ENCODE results near the gene IFT122.

Gene IFT122

DNA sequence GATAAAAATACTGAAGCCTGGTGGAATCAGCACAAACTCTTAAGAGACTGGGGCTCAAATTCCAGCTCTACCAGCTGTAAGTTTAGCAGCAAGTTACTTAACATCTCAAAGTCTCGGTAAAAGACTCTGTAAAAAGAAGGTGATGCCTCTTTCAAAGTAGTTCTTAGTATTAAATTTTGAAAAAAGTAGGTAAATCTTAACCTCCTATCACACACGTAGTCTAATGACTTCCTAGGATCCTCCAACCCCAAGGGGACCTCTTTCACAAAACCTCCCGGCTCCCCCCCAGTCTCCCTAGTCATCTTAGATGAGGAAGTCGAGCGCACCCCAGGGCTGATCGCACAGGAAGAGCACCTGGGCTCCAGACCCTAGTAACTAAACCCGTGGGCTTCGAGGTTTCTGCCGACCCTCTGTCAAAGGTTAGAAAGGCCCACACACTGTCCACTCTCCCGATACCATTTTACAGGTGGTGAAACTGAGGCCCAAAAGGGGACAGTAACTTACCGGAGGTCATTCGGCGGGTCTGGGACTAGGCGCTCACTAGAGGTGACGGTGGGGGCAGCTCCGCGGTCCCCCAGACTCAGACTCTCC lies 703 bp upstream of the IFT122 start:
- peak in 9 of 51 donors; percentile 21 to 69 (median 34) for DNase-seq

- DNase-seq, result peak in 1 of 51 donors; percentile 43
Observed at GRCh38 chr3:129440618-129441190, 680 bp downstream of the IFT122 start.

DNA sequence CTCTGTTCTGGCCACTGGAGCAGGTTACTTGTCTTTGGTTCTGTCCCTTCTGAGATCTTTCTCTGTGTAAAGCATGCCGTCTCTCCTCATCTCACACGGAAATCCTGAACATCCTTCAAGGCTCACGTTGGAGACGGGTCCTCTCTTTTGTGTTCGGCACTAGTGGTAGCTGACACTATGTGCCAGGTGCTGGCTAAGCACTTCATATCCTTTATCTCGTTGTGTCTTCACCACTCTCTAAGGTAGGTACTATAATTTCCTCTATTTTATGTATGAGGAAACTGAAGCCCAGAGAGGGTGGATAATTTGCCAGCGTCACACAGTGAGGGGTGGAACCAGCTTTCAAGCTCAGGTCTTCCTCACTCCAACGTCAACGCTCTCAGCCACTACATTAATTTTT lies 1.2 kb downstream of the IFT122 start:
- peak in 1 of 51 donors; percentile 43 for DNase-seq

- peak in 21 of 51 donors; percentile 5 to 69 (median 24) for DNase-seq
Observed at GRCh38 chr3:129441782-129442181, 1.8 kb downstream of the IFT122 start.

GRCh38 chr3:129442486-129442885 lies 2.5 kb downstream of the IFT122 start:
- no peak for DNase-seq

DNA sequence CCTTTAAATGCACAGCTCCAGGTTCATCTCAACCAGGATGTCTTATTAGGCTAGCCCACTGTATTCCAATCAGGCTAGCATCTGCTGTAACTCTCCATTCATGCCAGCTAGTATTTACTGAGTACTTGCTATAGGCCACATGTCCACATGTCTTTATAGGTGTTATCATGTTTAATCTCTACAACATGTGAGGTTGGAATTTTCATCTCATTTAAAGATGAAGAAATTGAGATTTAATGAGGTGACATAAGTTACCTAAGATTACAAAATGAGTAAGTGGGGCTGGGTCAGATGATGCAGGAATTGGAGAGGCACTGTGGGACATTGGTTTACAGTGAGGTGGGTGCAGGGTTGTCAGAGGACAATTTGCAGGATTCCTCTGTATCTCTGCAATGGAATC lies 2.9 kb downstream of the IFT122 start:
- DNase-seq, result no peak

GRCh38 chr3:129445471-129445870 lies 5.4 kb downstream of the IFT122 start:
- no peak for DNase-seq

DNA sequence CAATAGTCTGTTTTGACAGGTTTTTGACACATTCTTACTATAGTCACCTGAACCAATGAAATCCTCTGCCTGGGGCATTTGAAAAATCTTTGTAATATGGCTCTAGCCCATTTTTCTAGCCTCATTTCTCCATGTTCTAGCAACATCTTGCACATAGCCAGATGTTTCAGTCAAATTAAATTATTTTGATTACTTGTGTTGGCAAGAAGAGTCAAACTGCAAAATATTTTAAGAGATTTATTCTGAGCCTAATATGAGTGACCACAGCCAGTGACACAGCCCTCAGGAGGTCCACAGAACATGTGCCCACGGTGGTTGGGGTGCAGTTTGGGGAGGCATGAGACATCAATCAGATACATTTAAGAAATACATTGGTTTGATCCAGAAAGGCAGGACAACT lies 6.9 kb downstream of the IFT122 start:
- no peak for DNase-seq

GRCh38 chr3:129448186-129448895 lies 8.3 kb downstream of the IFT122 start:
- no peak for DNase-seq

- DNase-seq, result no peak
Observed at GRCh38 chr3:129449279-129450115, 9.5 kb downstream of the IFT122 start.

GRCh38 chr3:129453732-129454131 lies 13.7 kb downstream of the IFT122 start:
- no peak for DNase-seq

DNA sequence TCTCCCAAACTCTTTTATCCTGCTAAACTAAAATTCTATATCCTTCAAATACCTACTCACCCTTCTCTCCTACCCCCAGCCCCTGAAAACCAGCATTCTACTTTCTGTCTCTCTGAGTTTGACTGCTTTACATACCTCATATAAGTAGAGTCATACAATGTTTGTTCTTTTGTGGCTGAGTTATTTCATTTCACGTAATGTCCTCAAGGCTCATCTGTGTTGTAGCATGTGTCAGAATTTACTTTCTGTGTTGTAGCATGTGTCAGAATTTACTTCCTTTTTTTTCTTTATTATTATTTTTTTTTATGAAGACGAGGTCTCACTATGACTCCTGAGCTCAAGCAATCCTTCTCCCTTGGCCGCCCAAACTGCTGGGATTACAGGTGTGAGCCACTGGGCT lies 20.1 kb downstream of the IFT122 start:
- no peak for DNase-seq

DNA sequence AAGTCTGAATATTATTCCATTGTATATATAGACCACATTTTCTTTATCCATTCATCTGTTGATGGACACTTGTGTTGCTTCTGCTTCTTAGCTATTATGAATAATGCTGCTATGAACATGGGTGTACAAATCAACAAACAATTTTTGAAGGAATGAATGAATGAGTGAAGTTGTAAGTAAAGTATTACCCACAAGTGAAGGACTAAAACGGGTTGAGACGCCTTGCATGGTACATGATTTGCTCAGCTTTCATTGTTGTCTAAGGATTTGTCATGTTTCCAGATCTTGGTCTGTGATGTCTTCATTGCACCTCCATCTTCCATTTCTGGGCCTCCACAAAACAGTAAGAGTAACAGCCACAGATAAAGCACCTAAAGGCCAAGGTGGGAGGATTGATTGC lies 20.5 kb downstream of the IFT122 start:
- no peak for DNase-seq

- DNase-seq, result peak in 1 of 51 donors; percentile 46
Observed at GRCh38 chr3:129461022-129461421, 21.0 kb downstream of the IFT122 start.

- peak in 1 of 51 donors; percentile 46 for DNase-seq
Observed at GRCh38 chr3:129461461-129462146, 21.6 kb downstream of the IFT122 start.

GRCh38 chr3:129462361-129462968 lies 22.4 kb downstream of the IFT122 start:
- no peak for DNase-seq

GRCh38 chr3:129463094-129463493 lies 23.1 kb downstream of the IFT122 start:
- no peak for DNase-seq

DNA sequence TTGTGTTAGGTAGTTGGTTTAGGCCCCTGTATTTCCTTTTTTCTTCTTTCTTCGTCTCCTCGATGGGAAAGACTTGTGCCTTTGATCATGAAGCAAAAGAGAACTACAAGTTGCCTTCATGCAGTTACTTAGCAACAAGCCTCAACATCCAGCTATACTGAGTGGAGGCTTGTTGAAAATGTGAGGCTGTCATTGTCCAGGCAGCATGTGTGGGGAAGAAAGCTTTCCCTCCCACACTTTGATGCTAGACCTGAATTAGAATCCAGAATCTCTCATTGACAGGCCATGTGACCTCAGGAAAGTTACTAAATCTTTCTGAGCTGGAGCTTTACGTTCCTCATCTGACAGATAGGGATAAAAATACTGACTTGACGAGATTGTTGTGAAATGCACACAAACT lies 23.7 kb downstream of the IFT122 start:
- peak in 2 of 51 donors; percentile 4 to 14 for DNase-seq

DNA sequence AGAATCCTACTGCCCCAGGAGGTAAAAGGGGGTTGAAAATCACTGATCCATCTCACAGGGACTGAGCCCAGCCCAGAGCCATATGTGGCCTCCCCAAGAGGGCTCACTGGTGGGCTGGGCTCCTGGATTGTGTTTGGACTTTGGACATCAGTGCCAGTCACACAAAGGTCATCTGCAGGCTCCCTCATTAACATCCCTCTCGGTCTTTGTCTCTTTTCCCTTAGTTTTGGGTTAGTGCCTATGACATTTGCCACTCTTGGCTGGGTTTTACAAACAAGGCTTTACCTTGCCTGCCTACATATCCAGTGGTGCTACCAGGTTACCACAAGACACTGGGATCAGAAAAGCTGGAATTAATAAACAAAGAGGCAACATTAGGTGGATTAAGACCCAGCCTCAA lies 27.9 kb downstream of the IFT122 start:
- no peak for DNase-seq

DNA sequence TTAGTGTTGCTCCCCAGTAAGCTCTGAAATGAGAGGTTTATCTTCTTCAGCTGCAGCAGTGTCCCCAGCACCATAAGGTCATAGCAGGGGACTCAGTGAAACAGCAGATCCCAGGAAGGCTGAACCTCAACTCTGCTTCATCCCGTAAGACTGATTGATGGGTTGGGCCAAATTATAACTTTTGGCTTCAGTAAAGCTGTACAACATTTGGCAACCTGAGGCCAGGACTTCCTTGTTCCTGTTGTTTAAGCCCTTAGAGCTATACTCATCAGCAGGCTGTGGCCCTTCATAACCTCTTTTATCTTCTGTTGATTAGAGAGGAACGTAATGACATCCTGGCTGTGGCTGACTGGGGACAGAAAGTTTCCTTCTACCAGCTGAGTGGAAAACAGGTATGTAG lies 29.0 kb downstream of the IFT122 start:
- no peak for DNase-seq

GRCh38 chr3:129470861-129471260 lies 30.8 kb downstream of the IFT122 start:
- no peak for DNase-seq
